ENCODE results near the gene UPF1.

UPF1 gene

GRCh38 chr19:18878858-18879578 lies 47.3 kb downstream of the UPF1 start:
- TF ChIP-seq CTCF (IDR thresholded peaks at IDR 0.05), result no peak

GRCh38 chr19:18879579-18880373 lies 48.0 kb downstream of the UPF1 start:
- no peak for TF ChIP-seq CTCF (IDR thresholded peaks at IDR 0.05)

GRCh38 chr19:18881491-18881890 lies 49.7 kb downstream of the UPF1 start:
- TF ChIP-seq CTCF (IDR thresholded peaks at IDR 0.05), result no peak

GRCh38 chr19:18883526-18884304 lies 52.0 kb downstream of the UPF1 start:
- TF ChIP-seq CTCF (IDR thresholded peaks at IDR 0.05), result no peak

GRCh38 chr19:18886972-18887371 lies 55.2 kb downstream of the UPF1 start:
- TF ChIP-seq CTCF (IDR thresholded peaks at IDR 0.05), result no peak

- TF ChIP-seq CTCF (IDR thresholded peaks at IDR 0.05), result no peak
Measured at GRCh38 chr19:18889949-18890745, 58.4 kb downstream of the UPF1 start.

All from LNCAP (cell line).